HepG2 (cell line): Measurements from ENCODE around the gene THOP1. TPM values are rescaled to one million over a fixed set of nuclear protein-coding genes. Genes with fewer than 3 reads are reported as not detected.

Source experiments
- HNRNPK ChIP-seq: fragments of 200-400 bp; formaldehyde crosslinking; IDR thresholded peaks from 2 replicates; pipeline ENCODE4 v1.6.1; 2018; ENCODE audit warnings: low read length, low read depth, moderate library complexity, mild to moderate bottlenecking; ENCODE audit not compliant: poor library complexity, severe bottlenecking
- HNRNPLL ChIP-seq: fragments of 200-400 bp; formaldehyde crosslinking; IDR thresholded peaks from 2 replicates; pipeline ENCODE4 v1.6.1; 2017; ENCODE audit warnings: mild to moderate bottlenecking, low read depth, low read length; ENCODE audit not compliant: poor library complexity, severe bottlenecking
- KDM5A ChIP-seq: fragments of 200-600 bp; sonication (generic); IDR thresholded peaks from 2 replicates; pipeline ENCODE4 v1.7.0; 2018; ENCODE audit warnings: antibody characterized with exemption, mild to moderate bottlenecking, low read length, borderline replicate concordance
- KLF11 ChIP-seq: IDR thresholded peaks from 2 replicates; pipeline ENCODE4 v1.6.1; 2016; ENCODE audit warnings: missing compliant biosample characterization
- PLSCR1 ChIP-seq: sonication (generic); formaldehyde crosslinking; IDR thresholded peaks from 2 replicates; pipeline ENCODE4 v1.5.0; 2020; ENCODE audit warnings: missing genetic modification reagents, mild to moderate bottlenecking, borderline replicate concordance
- POLR2AphosphoS2 ChIP-seq: IDR thresholded peaks from 2 replicates; pipeline ENCODE4 v1.6.1; 2011; ENCODE audit warnings: low read depth, low read length, improper control_type of control experiment
- SMAD1 ChIP-seq: sonication (generic); formaldehyde crosslinking; IDR thresholded peaks from 2 replicates; pipeline ENCODE4 v1.4.0; 2020; ENCODE audit warnings: missing genetic modification reagents, low read depth, mild to moderate bottlenecking, borderline replicate concordance
- TP53 ChIP-seq: sonication (generic); formaldehyde crosslinking; conservative IDR thresholded peaks from 2 replicates; pipeline ENCODE4 v1.4.0; 2020; ENCODE audit warnings: missing genetic modification reagents
- ZNF136 ChIP-seq: sonication (generic); formaldehyde crosslinking; IDR thresholded peaks from 2 replicates; pipeline ENCODE4 v1.8.1; 2022; ENCODE audit warnings: low read depth, mild to moderate bottlenecking, moderate library complexity, missing genetic modification reagents
- ZNF747 ChIP-seq: sonication (generic); formaldehyde crosslinking; IDR thresholded peaks from 2 replicates; pipeline ENCODE4 v1.8.1; 2023; ENCODE audit warnings: missing genetic modification reagents, mild to moderate bottlenecking, borderline replicate concordance
- ZNF75D ChIP-seq: sonication (generic); formaldehyde crosslinking; IDR thresholded peaks from 2 replicates; pipeline ENCODE4 v1.8.1; 2023; ENCODE audit warnings: missing genetic modification reagents, mild to moderate bottlenecking, borderline replicate concordance
- ZNF773 ChIP-seq: sonication (generic); formaldehyde crosslinking; IDR thresholded peaks from 2 replicates; pipeline ENCODE4 v1.4.0; 2020; ENCODE audit warnings: missing genetic modification reagents, borderline replicate concordance
- ZSCAN20 ChIP-seq: sonication (generic); formaldehyde crosslinking; IDR thresholded peaks from 2 replicates; pipeline ENCODE4 v1.4.0; 2020; ENCODE audit warnings: missing genetic modification reagents, mild to moderate bottlenecking, borderline replicate concordance
- polyA plus RNA-seq, 8 experiments: library from polyadenylated mRNA; depleted of rRNA in 3 of 8; stranded (reverse) in 7 of 8; unstranded in 1 of 8; fragments of >200 nt; fragmentation: Illumina TruSeq in 4 of 8; extraction: Trizol in 4 of 8; gene quantifications; 2 replicates each; pipeline versions ENCODE4 v1.2.1 to v1.2.3, GENCODE V29; 2011 to 2016; ENCODE audit warnings: low read depth in 4 of 8, missing spikeins in 1 of 8, mixed read lengths in 1 of 8; ENCODE audit not compliant: insufficient read depth in 1 of 8
- total RNA-seq, 5 experiments: library from RNA; depleted of rRNA; stranded (reverse); fragments of >200 nt; fragmentation: Illumina TruSeq; extraction: Trizol; gene quantifications; 2 replicates each; pipeline ENCODE4 v1.2.3, GENCODE V29; 2016; ENCODE audit warnings: low read depth in 1 of 5
- TF ChIP-seq, protein P1 (sequence below): sonication (generic); formaldehyde crosslinking; IDR thresholded peaks from 2 replicates; pipeline ENCODE4 v1.4.0; 2020; ENCODE audit warnings: missing genetic modification reagents
- TF ChIP-seq, protein P2 (sequence below): sonication (generic); formaldehyde crosslinking; IDR thresholded peaks from 2 replicates; pipeline ENCODE4 v1.8.0; 2022; ENCODE audit warnings: missing genetic modification reagents, mild to moderate bottlenecking, moderate library complexity, borderline replicate concordance
- TF ChIP-seq, protein P3 (sequence below): sonication (generic); formaldehyde crosslinking; IDR thresholded peaks from 2 replicates; pipeline ENCODE4 v1.5.1; 2020; ENCODE audit warnings: missing genetic modification reagents, mild to moderate bottlenecking, borderline replicate concordance
- TF ChIP-seq, protein P4 (sequence below): sonication (generic); formaldehyde crosslinking; IDR thresholded peaks from 2 replicates; pipeline ENCODE4 v1.4.0; 2020; ENCODE audit warnings: mild to moderate bottlenecking, missing genetic modification reagents

The THOP1 gene
- total and polyA plus RNA-seq, 2 of the 13 experiments (the other 11 are each of a cell fraction or from before 2014, with no cell fraction given) = 74.4 to 116 TPM

- TF ChIP-seq, protein P1, sequence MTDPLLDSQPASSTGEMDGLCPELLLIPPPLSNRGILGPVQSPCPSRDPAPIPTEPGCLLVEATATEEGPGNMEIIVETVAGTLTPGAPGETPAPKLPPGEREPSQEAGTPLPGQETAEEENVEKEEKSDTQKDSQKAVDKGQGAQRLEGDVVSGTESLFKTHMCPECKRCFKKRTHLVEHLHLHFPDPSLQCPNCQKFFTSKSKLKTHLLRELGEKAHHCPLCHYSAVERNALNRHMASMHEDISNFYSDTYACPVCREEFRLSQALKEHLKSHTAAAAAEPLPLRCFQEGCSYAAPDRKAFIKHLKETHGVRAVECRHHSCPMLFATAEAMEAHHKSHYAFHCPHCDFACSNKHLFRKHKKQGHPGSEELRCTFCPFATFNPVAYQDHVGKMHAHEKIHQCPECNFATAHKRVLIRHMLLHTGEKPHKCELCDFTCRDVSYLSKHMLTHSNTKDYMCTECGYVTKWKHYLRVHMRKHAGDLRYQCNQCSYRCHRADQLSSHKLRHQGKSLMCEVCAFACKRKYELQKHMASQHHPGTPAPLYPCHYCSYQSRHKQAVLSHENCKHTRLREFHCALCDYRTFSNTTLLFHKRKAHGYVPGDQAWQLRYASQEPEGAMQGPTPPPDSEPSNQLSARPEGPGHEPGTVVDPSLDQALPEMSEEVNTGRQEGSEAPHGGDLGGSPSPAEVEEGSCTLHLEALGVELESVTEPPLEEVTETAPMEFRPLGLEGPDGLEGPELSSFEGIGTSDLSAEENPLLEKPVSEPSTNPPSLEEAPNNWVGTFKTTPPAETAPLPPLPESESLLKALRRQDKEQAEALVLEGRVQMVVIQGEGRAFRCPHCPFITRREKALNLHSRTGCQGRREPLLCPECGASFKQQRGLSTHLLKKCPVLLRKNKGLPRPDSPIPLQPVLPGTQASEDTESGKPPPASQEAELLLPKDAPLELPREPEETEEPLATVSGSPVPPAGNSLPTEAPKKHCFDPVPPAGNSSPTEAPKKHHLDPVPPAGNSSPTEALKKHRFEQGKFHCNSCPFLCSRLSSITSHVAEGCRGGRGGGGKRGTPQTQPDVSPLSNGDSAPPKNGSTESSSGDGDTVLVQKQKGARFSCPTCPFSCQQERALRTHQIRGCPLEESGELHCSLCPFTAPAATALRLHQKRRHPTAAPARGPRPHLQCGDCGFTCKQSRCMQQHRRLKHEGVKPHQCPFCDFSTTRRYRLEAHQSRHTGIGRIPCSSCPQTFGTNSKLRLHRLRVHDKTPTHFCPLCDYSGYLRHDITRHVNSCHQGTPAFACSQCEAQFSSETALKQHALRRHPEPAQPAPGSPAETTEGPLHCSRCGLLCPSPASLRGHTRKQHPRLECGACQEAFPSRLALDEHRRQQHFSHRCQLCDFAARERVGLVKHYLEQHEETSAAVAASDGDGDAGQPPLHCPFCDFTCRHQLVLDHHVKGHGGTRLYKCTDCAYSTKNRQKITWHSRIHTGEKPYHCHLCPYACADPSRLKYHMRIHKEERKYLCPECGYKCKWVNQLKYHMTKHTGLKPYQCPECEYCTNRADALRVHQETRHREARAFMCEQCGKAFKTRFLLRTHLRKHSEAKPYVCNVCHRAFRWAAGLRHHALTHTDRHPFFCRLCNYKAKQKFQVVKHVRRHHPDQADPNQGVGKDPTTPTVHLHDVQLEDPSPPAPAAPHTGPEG (CRISPR knock-in tag) = peak; percentile 27; the same call in 1 of the 2 replicates
- no peak; the same call in 1 of the 2 replicates for TF ChIP-seq ZNF747
- TF ChIP-seq POLR2AphosphoS2 = no peak
- no peak for TF ChIP-seq ZNF136 (CRISPR knock-in tag)
- TF ChIP-seq HNRNPK = no peak
- TF ChIP-seq PLSCR1 (CRISPR knock-in tag) = peak; percentile 72; the same call in 1 of the 2 replicates
- peak; percentile 99 for TF ChIP-seq KLF11 (CRISPR knock-in tag)
- peak; percentile 70 for TF ChIP-seq ZSCAN20 (CRISPR knock-in tag)
- peak; percentile 76; the same call in 1 of the 2 replicates for TF ChIP-seq TP53 (CRISPR knock-in tag)
- TF ChIP-seq ZNF75D (CRISPR knock-in tag) = peak; percentile 92; the same call in 1 of the 2 replicates
- TF ChIP-seq KDM5A = peak; percentile 86
- peak; percentile 73 for TF ChIP-seq HNRNPLL
- TF ChIP-seq, protein P2, sequence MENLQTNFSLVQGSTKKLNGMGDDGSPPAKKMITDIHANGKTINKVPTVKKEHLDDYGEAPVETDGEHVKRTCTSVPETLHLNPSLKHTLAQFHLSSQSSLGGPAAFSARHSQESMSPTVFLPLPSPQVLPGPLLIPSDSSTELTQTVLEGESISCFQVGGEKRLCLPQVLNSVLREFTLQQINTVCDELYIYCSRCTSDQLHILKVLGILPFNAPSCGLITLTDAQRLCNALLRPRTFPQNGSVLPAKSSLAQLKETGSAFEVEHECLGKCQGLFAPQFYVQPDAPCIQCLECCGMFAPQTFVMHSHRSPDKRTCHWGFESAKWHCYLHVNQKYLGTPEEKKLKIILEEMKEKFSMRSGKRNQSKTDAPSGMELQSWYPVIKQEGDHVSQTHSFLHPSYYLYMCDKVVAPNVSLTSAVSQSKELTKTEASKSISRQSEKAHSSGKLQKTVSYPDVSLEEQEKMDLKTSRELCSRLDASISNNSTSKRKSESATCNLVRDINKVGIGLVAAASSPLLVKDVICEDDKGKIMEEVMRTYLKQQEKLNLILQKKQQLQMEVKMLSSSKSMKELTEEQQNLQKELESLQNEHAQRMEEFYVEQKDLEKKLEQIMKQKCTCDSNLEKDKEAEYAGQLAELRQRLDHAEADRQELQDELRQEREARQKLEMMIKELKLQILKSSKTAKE = no peak
- TF ChIP-seq, protein P3, sequence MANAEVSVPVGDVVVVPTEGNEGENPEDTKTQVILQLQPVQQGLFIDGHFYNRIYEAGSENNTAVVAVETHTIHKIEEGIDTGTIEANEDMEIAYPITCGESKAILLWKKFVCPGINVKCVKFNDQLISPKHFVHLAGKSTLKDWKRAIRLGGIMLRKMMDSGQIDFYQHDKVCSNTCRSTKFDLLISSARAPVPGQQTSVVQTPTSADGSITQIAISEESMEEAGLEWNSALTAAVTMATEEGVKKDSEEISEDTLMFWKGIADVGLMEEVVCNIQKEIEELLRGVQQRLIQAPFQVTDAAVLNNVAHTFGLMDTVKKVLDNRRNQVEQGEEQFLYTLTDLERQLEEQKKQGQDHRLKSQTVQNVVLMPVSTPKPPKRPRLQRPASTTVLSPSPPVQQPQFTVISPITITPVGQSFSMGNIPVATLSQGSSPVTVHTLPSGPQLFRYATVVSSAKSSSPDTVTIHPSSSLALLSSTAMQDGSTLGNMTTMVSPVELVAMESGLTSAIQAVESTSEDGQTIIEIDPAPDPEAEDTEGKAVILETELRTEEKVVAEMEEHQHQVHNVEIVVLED = peak; percentile 84
- peak; percentile 91 for TF ChIP-seq ZNF773 (CRISPR knock-in tag)
- TF ChIP-seq SMAD1 (CRISPR knock-in tag) = no peak
- TF ChIP-seq, protein P4, sequence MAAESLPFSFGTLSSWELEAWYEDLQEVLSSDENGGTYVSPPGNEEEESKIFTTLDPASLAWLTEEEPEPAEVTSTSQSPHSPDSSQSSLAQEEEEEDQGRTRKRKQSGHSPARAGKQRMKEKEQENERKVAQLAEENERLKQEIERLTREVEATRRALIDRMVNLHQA = peak; percentile 56; the same call in 1 of the 2 replicates
Observed at GRCh38 chr19:2739602-2740313, 45.5 kb upstream of the THOP1 start, which contains the start of gene SLC39A3 (continued).
